Esophagus muscularis mucosa (tissue), 2 donors: ENCODE data around the gene ABHD17B.

Source experiments
- POLR2A ChIP-seq: fragments of 450-650 bp; IDR thresholded peaks from one replicate; pipeline ENCODE4 v1.6.1; 2017; ENCODE audit warnings: antibody characterized with exemption, moderate library complexity, mild to moderate bottlenecking, low read depth
- POLR2AphosphoS5 ChIP-seq, 2 donors: sonication (generic); formaldehyde crosslinking; IDR thresholded peaks; one replicate each; pipeline ENCODE4 v1.6.1; 2017; ENCODE audit warnings: antibody characterized with exemption in 2 of 2

DNA sequence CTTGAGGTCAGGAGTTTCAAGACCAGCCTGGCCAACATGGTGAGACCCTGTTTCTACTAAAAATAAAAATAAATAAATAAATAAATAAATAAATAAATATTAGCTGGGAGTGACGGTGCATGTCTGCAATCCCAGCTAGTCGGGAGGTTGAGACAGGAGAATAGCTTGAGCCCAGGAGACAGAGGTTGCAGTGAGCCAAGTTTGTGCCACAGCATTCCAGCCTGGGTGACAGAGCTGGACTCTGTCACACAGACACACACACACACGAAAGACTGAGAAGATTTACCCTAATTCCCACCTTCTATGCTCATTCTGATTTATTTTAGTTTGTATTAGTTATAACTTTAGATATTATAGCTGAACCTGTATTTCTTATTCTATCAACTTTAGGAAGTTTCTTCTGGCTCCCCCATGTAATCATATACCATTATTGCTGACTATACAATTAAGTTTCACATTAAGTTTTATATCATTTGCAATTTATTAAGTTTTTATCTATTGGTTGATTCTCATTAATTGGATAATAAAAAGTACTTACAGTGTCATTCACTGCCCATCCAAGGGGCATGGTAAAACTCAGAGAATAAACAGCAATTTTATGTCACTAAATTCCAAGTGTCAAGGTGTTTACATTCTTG lies 20.8 kb downstream of the ABHD17B start:
- TF ChIP-seq POLR2AphosphoS5 (IDR thresholded peaks at IDR 0.05) (no peak), POLR2A (no peak)
